Measurements from ENCODE around the gene HS6ST2.

GRCh38 chrX:132775263-132775823 is 183.1 kb downstream of the HS6ST2 start:
- TF ChIP-seq POLR2A (IDR thresholded peaks at IDR 0.05) (no peak), CTCF (IDR thresholded peaks at IDR 0.05) (no peak)

Data from tibial nerve (tissue), 3 donors.